Heart left ventricle (tissue), 16 donors: Measurements from ENCODE around the gene NTRK1. TPM values are rescaled to one million over a fixed set of nuclear protein-coding genes. Genes with fewer than 3 reads are reported as not detected.

ENCODE experiments used
- ATAC-seq, 4 donors: fragments of 200-7000 bp; cut with Tn5 transposase; one replicate each; pipeline ENCODE4 v1.9.1; 2020 to 2022; ENCODE audit warnings: moderate library complexity in 4 of 4, mild to moderate bottlenecking in 3 of 4, moderate number of reproducible peaks in 1 of 4
- DNase-seq, 5 donors: peaks; one replicate each; pipeline ENCODE4 v3.0.0-alpha.2; 2020
- H3K27ac ChIP-seq, 12 donors: fragments of 200-600 bp; sonication (generic) in 4 of 12; one replicate each; pipeline versions ENCODE4 v1.5.0 to v1.8.0; 2016 to 2022; ENCODE audit warnings: mild to moderate bottlenecking in 2 of 12
- H3K27me3 ChIP-seq, 9 donors: fragments of 200-600 bp; sonication (generic) in 2 of 9; one replicate each; pipeline versions ENCODE4 v1.5.1 to v1.8.0; 2016 to 2022; ENCODE audit warnings: mild to moderate bottlenecking in 3 of 9
- H3K36me3 ChIP-seq, 9 donors: fragments of 200-600 bp; sonication (generic) in 2 of 9; one replicate each; pipeline versions ENCODE4 v1.5.0 to v1.8.0; 2018 to 2022; ENCODE audit warnings: mild to moderate bottlenecking in 2 of 9
- H3K4me1 ChIP-seq, 12 donors: fragments of 200-600 bp; sonication (generic) in 4 of 12; one replicate each; pipeline versions ENCODE4 v1.5.0 to v1.8.0; 2016 to 2022; ENCODE audit warnings: mild to moderate bottlenecking in 3 of 12
- H3K4me3 ChIP-seq, 12 donors: fragments of 200-600 bp; sonication (generic) in 4 of 12; one replicate each; pipeline versions ENCODE4 v1.5.0 to v1.8.0; 2017 to 2022; ENCODE audit warnings: mild to moderate bottlenecking in 9 of 12, moderate library complexity in 4 of 12
- H3K9me3 ChIP-seq, 12 donors: fragments of 200-600 bp; sonication (generic) in 4 of 12; one replicate each; pipeline versions ENCODE4 v1.5.0 to v1.8.0; 2016 to 2022; ENCODE audit warnings: mild to moderate bottlenecking in 1 of 12
- POLR2A ChIP-seq, 2 donors: fragments of 450-650 bp; IDR thresholded peaks; one replicate each; pipeline ENCODE4 v1.6.1; 2017; ENCODE audit warnings: antibody characterized with exemption in 2 of 2, mild to moderate bottlenecking in 2 of 2, moderate library complexity in 2 of 2
- WGBS, 4 donors: extraction: QIAGEN DNeasy Blood & Tissue Kit in 2 of 4; methylation state at CpG; one replicate each; pipeline versions ENCODE4 v1.1.5 to v1.1.7; 2013 to 2018; 5-methylcytosine and 5-hydroxymethylcytosine counted together
- intact Hi-C, 10 donors: fragments of 100-400 bp; cut with DNase I; formaldehyde crosslinking; loops; one replicate each; pipeline versions ENCODE4 v1.11.1 to v1.14.2; 2022
- polyA plus RNA-seq, 2 donors: library from polyadenylated mRNA; stranded (reverse); fragments of 200-250 nt; gene quantifications; one replicate each; pipeline ENCODE4 v1.2.3, GENCODE V29; 2013
- total RNA-seq, 9 donors: library from RNA; depleted of rRNA in 2 of 9; stranded (reverse); fragments of >200 nt in 2 of 9; fragmentation: NEBNext Ultra II Directional in 3 of 9; extraction: Animal tissue kit (Norgen Biotek cat#: 25700) in 3 of 9; gene quantifications; one replicate each; pipeline versions ENCODE4 v1.1.0 to v1.2.4, GENCODE V29; 2016 to 2023
- TF ChIP-seq, protein P1 (sequence below), 12 donors: fragments of 200-600 bp; sonication (generic) in 4 of 12; IDR thresholded peaks; one replicate each; pipeline versions ENCODE4 v1.5.0 to v1.8.0; 2018 to 2022; ENCODE audit warnings: antibody characterized with exemption in 12 of 12, mild to moderate bottlenecking in 5 of 12
- donor health status: ischemic (EF 13 %, LVEDD 7.1; RV severe dilation, severe dysfunction).
- donor health status: healthy with polysubstance abuse.
- donor health status: DM: no; HTN: yes; CAD: no.
- donor health status: DM: no; HTN: no; CAD: no.
- donor health status: ischemic (EF 25% LVEDD 6.9; RV normal size, moderate dysfunction).
- donor health status: ischemic (EF 25% LVEDD 5.7; RV mildly dilated, moderate dysfunction).
- donor health status: healthy.
- donor health status: DM: yes; HTN: yes; CAD: no.
- donor health status: ischemic (EF 35%, LVEDD 5.7; RV mildly dilated, moderate dysfunction).
- donor health status: nonischemic (EF 11% LVEDD 7.7; RV severe dilation, severe dysfunction).
- donor health status: DM: yes; HTN: yes; CAD: no.
- donor health status: PGD.
- donor health status: ischemic (EF 29% LVEDD 5.4; RV normal size, mild dysfunction).
- donor health status: nonischemic (EF 23%, LVEDD 6.1; RV moderate dilation, normal function).

NTRK1 gene
- total and polyA plus RNA-seq, 11 donors: 0.22 to 1.6 (median 1.1) TPM

DNA sequence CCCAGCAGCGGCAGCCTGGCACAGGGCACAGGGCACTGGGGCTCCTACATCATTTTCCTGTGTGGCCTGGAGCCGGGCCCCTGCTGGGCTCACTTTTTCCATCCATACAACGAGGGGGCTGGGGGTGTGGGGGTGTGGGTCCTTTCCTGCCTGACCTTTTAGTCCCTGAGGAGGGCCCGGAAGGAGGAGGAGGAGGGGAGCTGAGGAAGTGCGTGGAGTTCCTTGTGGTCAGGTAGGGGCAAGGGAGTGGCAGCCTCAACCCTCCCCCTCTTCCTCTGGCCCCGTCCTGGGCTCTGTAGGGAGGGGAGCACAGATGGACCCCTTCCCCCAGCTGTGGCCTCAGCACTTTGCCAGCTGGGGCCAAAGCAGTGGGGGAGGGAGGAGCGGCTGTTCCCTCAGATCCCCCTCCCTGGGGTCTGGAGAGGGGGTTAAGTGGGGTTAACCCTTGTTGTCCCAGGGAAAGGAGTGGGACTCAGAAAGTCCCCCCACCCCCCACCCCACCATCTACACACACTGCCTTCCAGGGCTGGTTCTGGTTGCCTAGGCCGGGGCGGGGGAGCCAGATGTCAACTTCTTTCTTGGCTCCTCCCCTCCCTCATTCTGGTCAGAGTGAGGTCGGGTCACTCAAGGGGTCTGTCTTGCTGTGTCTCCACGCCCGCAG is 5.7 kb downstream of the NTRK1 start:
- TF ChIP-seq POLR2A (IDR thresholded peaks at IDR 0.05): no peak
- no peak for DNase-seq
- no peaks in the 10 kb centered on the region for H3K9me3 ChIP-seq
- H3K4me3 ChIP-seq: no peak overlapping the region
- ATAC-seq: peak in 1 of 4 donors; percentile 29
- no peak overlapping the region for H3K27ac ChIP-seq
- WGBS, 4 donors: 55 to 58% (median 56%) methylated on average over 6 to 12 of the region's 12 CpGs
- H3K4me1 ChIP-seq: peaks cover 0 to under 1% (median 0%) of the 10 kb centered on the region in 12 donors
- peaks cover 2 to 50% (median 12%) of the 10 kb centered on the region in 9 donors for H3K27me3 ChIP-seq
- no peaks in the 10 kb centered on the region for H3K36me3 ChIP-seq
- intact Hi-C loops: loop anchor here in 4 of 10 donors (10.0 kb wide), 2 partner anchors 142 to 172 kb away; partner anchors contain the start of genes ISG20L2 (in 3 of the 4) and METTL25B (in 3 of the 4)

DNA sequence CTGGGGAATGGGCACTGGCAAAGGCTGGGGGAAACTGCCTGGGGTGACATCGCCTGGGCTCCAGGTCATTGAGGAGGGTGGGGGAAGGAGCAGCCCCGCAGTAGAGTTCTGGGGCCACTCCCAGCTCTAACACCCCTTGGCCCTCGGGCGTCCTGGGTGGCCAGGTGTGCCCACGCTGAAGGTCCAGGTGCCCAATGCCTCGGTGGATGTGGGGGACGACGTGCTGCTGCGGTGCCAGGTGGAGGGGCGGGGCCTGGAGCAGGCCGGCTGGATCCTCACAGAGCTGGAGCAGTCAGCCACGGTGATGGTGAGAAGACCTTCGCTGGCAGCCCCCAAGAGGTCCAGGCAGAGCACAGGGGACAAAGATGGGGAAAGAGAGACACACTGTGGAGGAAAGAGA is 7.7 kb downstream of the NTRK1 start:
- TF ChIP-seq, protein P1, sequence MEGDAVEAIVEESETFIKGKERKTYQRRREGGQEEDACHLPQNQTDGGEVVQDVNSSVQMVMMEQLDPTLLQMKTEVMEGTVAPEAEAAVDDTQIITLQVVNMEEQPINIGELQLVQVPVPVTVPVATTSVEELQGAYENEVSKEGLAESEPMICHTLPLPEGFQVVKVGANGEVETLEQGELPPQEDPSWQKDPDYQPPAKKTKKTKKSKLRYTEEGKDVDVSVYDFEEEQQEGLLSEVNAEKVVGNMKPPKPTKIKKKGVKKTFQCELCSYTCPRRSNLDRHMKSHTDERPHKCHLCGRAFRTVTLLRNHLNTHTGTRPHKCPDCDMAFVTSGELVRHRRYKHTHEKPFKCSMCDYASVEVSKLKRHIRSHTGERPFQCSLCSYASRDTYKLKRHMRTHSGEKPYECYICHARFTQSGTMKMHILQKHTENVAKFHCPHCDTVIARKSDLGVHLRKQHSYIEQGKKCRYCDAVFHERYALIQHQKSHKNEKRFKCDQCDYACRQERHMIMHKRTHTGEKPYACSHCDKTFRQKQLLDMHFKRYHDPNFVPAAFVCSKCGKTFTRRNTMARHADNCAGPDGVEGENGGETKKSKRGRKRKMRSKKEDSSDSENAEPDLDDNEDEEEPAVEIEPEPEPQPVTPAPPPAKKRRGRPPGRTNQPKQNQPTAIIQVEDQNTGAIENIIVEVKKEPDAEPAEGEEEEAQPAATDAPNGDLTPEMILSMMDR (IDR thresholded peaks at IDR 0.05): no peak
- TF ChIP-seq POLR2A (IDR thresholded peaks at IDR 0.05): no peak
- DNase-seq: no peak
- 69 to 79% (median 73%) methylated on average over 13 of the region's 13 CpGs for WGBS, 4 donors
- Histone ChIP-seq H3K4me3 (no peak overlapping the region), H3K27me3 (peaks cover 0 to 30% (median 3%) of the 10 kb centered on the region in 9 donors), H3K36me3 (no peaks in the 10 kb centered on the region), H3K27ac (no peak overlapping the region), H3K9me3 (no peaks in the 10 kb centered on the region), H3K4me1 (no peaks in the 10 kb centered on the region)
- no peak for ATAC-seq
- intact Hi-C loops: loop anchor here in 4 of 10 donors (10.0 kb wide), 2 partner anchors 144 to 174 kb away; partner anchors contain the start of genes ISG20L2 (in 3 of the 4) and METTL25B (in 3 of the 4)

DNA sequence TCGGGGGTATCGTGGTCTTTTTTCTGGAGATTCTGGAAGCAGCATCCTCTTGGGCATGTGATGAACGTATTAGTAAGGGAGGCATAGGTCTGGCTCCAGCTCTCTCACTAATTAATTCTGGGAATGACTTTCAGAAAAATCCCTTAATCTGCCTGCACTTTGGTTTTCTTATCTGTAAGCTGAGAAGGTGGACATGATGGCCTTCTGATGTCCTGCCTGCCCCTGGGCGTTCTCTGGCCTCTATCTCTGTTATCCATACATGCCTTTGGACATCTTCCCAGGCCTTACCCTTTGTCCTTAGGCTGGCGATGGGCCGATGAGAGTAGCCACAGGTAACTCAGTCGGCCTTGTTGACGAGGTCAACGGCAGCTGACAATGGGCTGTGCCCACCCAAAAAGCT is 8.8 kb downstream of the NTRK1 start:
- 81 to 92% (median 88%) methylated on average over 9 of the region's 9 CpGs for WGBS, 4 donors

DNA sequence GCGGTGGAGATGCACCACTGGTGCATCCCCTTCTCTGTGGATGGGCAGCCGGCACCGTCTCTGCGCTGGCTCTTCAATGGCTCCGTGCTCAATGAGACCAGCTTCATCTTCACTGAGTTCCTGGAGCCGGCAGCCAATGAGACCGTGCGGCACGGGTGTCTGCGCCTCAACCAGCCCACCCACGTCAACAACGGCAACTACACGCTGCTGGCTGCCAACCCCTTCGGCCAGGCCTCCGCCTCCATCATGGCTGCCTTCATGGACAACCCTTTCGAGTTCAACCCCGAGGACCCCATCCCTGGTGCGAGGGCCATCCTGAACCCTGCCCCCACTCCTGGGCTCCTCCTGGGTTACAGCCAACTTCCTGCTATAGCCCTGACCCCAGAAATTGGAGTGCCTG is 13.0 kb downstream of the NTRK1 start:
- intact Hi-C loops: no loop called here
- TF ChIP-seq POLR2A (IDR thresholded peaks at IDR 0.05): no peak
- TF ChIP-seq, protein P1 (IDR thresholded peaks at IDR 0.05): no peak
- ATAC-seq: no peak
- Histone ChIP-seq H3K4me1 (no peaks in the 10 kb centered on the region), H3K9me3 (no peaks in the 10 kb centered on the region), H3K27me3 (peaks cover 0 to 18% (median 0%) of the 10 kb centered on the region in 9 donors), H3K36me3 (no peaks in the 10 kb centered on the region), H3K27ac (no peak overlapping the region), H3K4me3 (no peak overlapping the region)
- WGBS, 4 donors: 94 to 98% (median 95%) methylated on average over 13 to 18 of the region's 18 CpGs
- DNase-seq: no peak

More for the DNA sequence above, 8.8 kb downstream of the NTRK1 start:
- Histone ChIP-seq H3K27me3 (peaks cover 0 to 23% (median 0%) of the 10 kb centered on the region in 9 donors), H3K27ac (no peak overlapping the region), H3K9me3 (no peaks in the 10 kb centered on the region), H3K36me3 (no peaks in the 10 kb centered on the region), H3K4me1 (no peaks in the 10 kb centered on the region), H3K4me3 (no peak overlapping the region)
- no peak for DNase-seq
- TF ChIP-seq, protein P1 (IDR thresholded peaks at IDR 0.05): no peak
- no peak for TF ChIP-seq POLR2A (IDR thresholded peaks at IDR 0.05)
- ATAC-seq: no peak
- intact Hi-C loops: loop anchor here in 4 of 10 donors (10.0 kb wide), 2 partner anchors 145 to 175 kb away; partner anchors contain the start of genes ISG20L2 (in 3 of the 4) and METTL25B (in 3 of the 4)
